ENCODE data around the gene AMTN.

The AMTN gene

DNA sequence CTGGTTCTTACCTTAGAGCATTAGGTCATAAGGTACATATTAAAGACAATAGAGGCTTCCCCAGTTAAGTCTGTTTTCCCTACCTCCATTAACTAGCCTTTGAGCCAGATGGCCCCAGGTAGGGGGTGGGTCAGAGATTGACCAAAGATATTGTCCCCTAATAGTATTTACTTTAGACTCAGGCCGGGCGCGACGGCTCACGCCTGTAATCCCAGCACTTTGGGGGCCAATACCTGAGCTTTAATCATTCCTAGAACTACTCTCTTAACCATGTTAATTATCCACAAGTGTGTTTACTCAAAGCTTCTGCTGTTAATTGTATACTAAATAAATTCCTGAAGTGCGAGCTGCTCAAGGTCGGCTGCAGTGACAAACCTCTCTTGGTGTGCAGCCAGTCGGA is 45.7 kb downstream of the AMTN start:
- DNase-seq (ENCODE audit: low read depth) = no peak

DNA sequence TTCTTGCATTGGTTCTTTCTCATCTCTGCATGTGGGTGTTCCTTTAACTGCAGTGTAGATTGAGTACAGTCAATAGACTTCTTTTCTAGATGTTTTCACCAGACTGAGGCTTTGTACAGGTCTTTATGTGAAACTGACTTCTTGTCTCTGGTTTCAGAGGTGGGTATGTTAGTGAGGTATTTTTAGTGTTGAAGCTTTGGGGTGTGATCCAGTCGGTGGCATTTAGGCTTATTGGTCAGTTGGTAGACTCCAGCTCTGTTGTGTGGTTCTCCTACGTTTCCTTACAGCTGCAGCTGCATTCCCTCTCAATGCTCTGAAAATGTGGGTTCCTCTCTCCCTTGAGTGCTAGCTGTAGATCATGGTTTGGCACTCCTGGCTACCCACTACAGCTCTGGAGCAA is 52.4 kb downstream of the AMTN start:
- no peak for DNase-seq (ENCODE audit: low read depth)

GRCh38 chr4:70571772-70572171 is 53.4 kb downstream of the AMTN start:
- DNase-seq (ENCODE audit: low read depth) = no peak

GRCh38 chr4:70575964-70576363 is 57.6 kb downstream of the AMTN start:
- DNase-seq (ENCODE audit: low read depth) = no peak

- DNase-seq (ENCODE audit: low read depth) = no peak
Observed at GRCh38 chr4:70577220-70577927, 59.0 kb downstream of the AMTN start.

GRCh38 chr4:70581980-70582379 is 63.6 kb downstream of the AMTN start:
- DNase-seq (ENCODE audit: low read depth) = no peak

All from activated T-cell treated with anti-CD3 and anti-CD28 coated beads for 48 hours (primary cell).